Measurements from ENCODE around the gene AP1M1. TPM values are rescaled to one million over a fixed set of nuclear protein-coding genes. Genes with fewer than 3 reads are reported as not detected.
A peak's percentile ranks its signal among the peaks of the same experiment; 100 is the strongest.

AP1M1 gene
- total and polyA plus RNA-seq, 2 donors (not counting 1 experiment from before 2014, with no cell fraction given): 94.4 to 113 TPM

DNA sequence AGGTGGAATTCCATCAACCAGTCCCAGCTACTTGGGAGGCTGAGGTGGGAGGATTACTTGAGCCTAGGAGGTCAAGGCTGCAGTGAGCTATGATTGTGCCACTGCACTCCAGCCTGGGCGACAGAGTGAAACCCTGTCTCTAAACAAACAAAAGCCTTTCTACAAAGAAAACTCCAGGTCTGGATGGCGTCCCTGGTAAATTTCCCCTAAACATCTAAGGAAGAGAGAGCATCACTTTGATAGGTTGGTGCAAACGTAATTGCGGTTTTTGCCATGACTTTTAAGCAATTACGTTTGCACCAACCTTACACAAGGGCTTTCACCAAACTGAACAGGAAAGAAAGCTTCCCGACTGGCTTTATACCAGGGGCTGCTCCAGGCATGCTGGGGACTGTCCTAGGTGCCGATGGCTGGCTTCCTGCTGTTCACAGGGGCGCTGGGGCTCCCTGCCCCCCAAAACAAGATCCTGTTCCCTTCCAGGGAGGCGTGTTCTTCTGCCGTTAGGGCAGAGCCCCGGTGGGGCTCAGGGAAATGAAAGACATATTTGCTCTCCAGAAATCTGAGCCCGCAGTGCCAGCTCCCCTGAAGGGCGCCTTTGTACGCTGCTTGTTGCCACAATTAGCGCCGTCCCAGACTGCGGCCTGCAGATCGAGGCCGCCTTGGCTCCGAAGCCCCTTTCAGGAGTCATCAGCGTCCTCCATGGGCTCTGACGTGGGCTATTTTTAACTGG is 88.2 kb downstream of the AP1M1 start:
- Histone ChIP-seq H3K27me3 (ENCODE audit: control insufficient read depth, insufficient read depth, low read length) (peaks cover 9% of the 10 kb centered on the region), H3K79me2 (ENCODE audit: control insufficient read depth, insufficient read depth, low read length) (no peaks in the 10 kb centered on the region), H3K4me3 (replicated peaks in 1 of 4; ENCODE audit: control extremely low read depth in 1 of 4, insufficient read depth in 1 of 4, low read depth in 3 of 4, low read length in 4 of 4) (no peak overlapping the region), H3K9ac (ENCODE audit: insufficient read depth, low read length) (no peak overlapping the region), H2AFZ (ENCODE audit: low read length) (no peak overlapping the region), H3K36me3 (ENCODE audit: control insufficient read depth, insufficient read depth, low read length) (no peaks in the 10 kb centered on the region), H3K4me1 (ENCODE audit: control insufficient read depth, extremely low read depth, insufficient read depth, low read length) (peaks cover 12% of the 10 kb centered on the region), H3K9me3 (ENCODE audit: control insufficient read depth, insufficient read depth, low read depth, low read length) (no peaks in the 10 kb centered on the region), H3K27ac (ENCODE audit: insufficient read depth, low read length) (no peak overlapping the region), H3K4me2 (ENCODE audit: extremely low read depth, insufficient read depth, low read length) (no peak overlapping the region), H4K20me1 (ENCODE audit: control insufficient read depth, extremely low read depth, insufficient read depth, low read length) (no peaks in the 10 kb centered on the region)
- peak in 1 of 2 donors; percentile 37 for DNase-seq (ENCODE audit: low read depth in 2 of 2)
- TF ChIP-seq EZH2 (IDR thresholded peaks at IDR 0.05; ENCODE audit: low read length, missing control alignments) (no peak), CTCF (conservative IDR thresholded peaks at IDR 0.05 in 1 of 2, IDR thresholded peaks at IDR 0.05 in 1 of 2; ENCODE audit: low read depth in 1 of 2, low read length in 2 of 2) (no peak)

DNA sequence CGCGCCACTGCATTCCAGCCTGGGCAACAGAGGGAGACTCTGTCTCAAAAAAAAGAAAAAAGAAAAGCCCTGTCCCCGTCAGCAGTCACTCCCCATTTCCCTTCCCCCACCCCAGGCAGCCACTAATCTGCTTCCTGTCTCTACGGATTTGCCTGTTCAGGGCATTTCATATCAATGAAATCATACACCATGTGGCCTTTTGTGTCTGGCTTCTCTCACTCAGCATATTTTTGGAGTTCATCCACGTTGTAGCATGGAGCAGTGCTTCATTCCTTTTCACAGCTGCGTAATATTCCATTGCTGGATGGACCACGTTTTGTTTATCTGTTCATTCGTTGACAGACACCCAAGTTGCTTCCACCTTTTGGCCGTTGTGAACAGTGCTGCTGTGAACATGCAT is 90.8 kb downstream of the AP1M1 start:
- TF ChIP-seq EZH2 (IDR thresholded peaks at IDR 0.05; ENCODE audit: low read length, missing control alignments) (no peak), CTCF (conservative IDR thresholded peaks at IDR 0.05 in 1 of 2, IDR thresholded peaks at IDR 0.05 in 1 of 2; ENCODE audit: low read depth in 1 of 2, low read length in 2 of 2) (no peak)
- DNase-seq (ENCODE audit: low read depth in 2 of 2): peak; percentile 28 to 30

DNA sequence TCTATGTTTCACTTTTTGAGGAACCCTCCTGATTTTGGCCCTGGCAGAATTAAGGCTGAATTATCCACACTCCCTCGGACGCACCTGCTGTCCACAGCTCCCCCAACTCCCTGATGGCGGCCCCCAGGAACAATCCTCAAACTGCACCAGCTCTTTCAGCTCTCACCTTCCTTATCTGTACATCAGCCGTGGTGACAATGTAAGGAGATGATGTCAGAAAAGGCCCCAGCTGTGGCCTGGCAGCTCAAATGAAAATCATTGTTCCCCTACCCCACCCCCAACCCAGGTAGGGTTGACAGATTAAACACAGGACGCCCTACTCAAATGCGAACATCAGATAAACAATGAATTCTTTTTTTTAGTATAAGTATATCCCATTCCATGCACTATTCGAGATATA is 91.9 kb downstream of the AP1M1 start:
- Histone ChIP-seq H3K4me3 (replicated peaks in 1 of 4; ENCODE audit: control extremely low read depth in 1 of 4, insufficient read depth in 1 of 4, low read depth in 3 of 4, low read length in 4 of 4) (no peak overlapping the region), H3K4me2 (ENCODE audit: extremely low read depth, insufficient read depth, low read length) (no peak overlapping the region), H3K9me3 (ENCODE audit: control insufficient read depth, insufficient read depth, low read depth, low read length) (no peaks in the 10 kb centered on the region), H3K36me3 (ENCODE audit: control insufficient read depth, insufficient read depth, low read length) (no peaks in the 10 kb centered on the region), H3K27me3 (ENCODE audit: control insufficient read depth, insufficient read depth, low read length) (peaks cover 9% of the 10 kb centered on the region), H3K79me2 (ENCODE audit: control insufficient read depth, insufficient read depth, low read length) (no peaks in the 10 kb centered on the region), H3K27ac (ENCODE audit: insufficient read depth, low read length) (no peak overlapping the region), H4K20me1 (ENCODE audit: control insufficient read depth, extremely low read depth, insufficient read depth, low read length) (no peaks in the 10 kb centered on the region), H3K4me1 (ENCODE audit: control insufficient read depth, extremely low read depth, insufficient read depth, low read length) (peaks cover 9% of the 10 kb centered on the region), H2AFZ (ENCODE audit: low read length) (no peak overlapping the region), H3K9ac (ENCODE audit: insufficient read depth, low read length) (no peak overlapping the region)
- DNase-seq (ENCODE audit: low read depth in 2 of 2): no peak
- TF ChIP-seq CTCF (conservative IDR thresholded peaks at IDR 0.05 in 1 of 2, IDR thresholded peaks at IDR 0.05 in 1 of 2; ENCODE audit: low read depth in 1 of 2, low read length in 2 of 2): no peak
- no peak for TF ChIP-seq EZH2 (IDR thresholded peaks at IDR 0.05; ENCODE audit: low read length, missing control alignments)

More for the DNA sequence above, 90.8 kb downstream of the AP1M1 start:
- Histone ChIP-seq H4K20me1 (ENCODE audit: control insufficient read depth, extremely low read depth, insufficient read depth, low read length) (no peaks in the 10 kb centered on the region), H3K4me1 (ENCODE audit: control insufficient read depth, extremely low read depth, insufficient read depth, low read length) (peaks cover 10% of the 10 kb centered on the region), H3K27ac (ENCODE audit: insufficient read depth, low read length) (no peak overlapping the region), H3K9ac (ENCODE audit: insufficient read depth, low read length) (no peak overlapping the region), H3K79me2 (ENCODE audit: control insufficient read depth, insufficient read depth, low read length) (no peaks in the 10 kb centered on the region), H3K9me3 (ENCODE audit: control insufficient read depth, insufficient read depth, low read depth, low read length) (no peaks in the 10 kb centered on the region), H2AFZ (ENCODE audit: low read length) (no peak overlapping the region), H3K27me3 (ENCODE audit: control insufficient read depth, insufficient read depth, low read length) (peaks cover 9% of the 10 kb centered on the region), H3K4me2 (ENCODE audit: extremely low read depth, insufficient read depth, low read length) (no peak overlapping the region), H3K36me3 (ENCODE audit: control insufficient read depth, insufficient read depth, low read length) (no peaks in the 10 kb centered on the region), H3K4me3 (replicated peaks in 1 of 4; ENCODE audit: control extremely low read depth in 1 of 4, insufficient read depth in 1 of 4, low read depth in 3 of 4, low read length in 4 of 4) (no peak overlapping the region)

Data from fibroblast of lung (primary cell).